Subcutaneous adipose tissue (tissue), 4 donors: ENCODE results near the gene BTBD2. TPM values are rescaled to one million over a fixed set of nuclear protein-coding genes. Genes with fewer than 3 reads are reported as not detected.

Experiments used
- total RNA-seq, 4 donors: library from RNA; depleted of rRNA; stranded (reverse); fragments of >200 nt; gene quantifications; one replicate each; pipeline ENCODE4 v1.1.0, GENCODE V29; 2016
- TF ChIP-seq, protein P1 (sequence below): fragments of 450-650 bp; IDR thresholded peaks from one replicate; pipeline ENCODE4 v1.5.1; 2016; ENCODE audit warnings: low read depth, mild to moderate bottlenecking, control low read depth, antibody characterized with exemption, moderate library complexity

BTBD2 gene
- 10 to 100 TPM; 39.6 to 76.5 (median 54.3) TPM for total RNA-seq

DNA sequence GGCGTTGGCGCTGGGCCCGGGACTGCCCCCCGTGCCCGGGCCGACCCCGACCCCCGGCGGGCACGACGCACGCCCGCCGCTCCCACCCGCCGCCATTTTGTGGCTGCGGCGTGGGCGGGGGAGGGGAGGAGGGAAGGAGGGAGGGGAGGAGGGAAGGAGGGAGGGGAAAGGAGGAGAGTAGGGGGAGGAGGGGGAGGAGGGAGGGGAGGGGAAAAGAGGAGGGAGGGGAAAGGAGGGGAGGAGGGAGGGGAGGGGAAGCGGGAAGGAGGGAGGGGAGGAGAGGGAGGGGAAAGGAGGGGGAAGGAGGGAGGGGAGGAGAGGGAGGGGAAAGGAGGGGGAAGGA is at the start of gene BTBD2:
TSS of gene BTBD2 (minus strand) at position 107 of the 343 bp plus-strand sequence. CDS start at position 96, 11 bp downstream.
- TF ChIP-seq, protein P1, sequence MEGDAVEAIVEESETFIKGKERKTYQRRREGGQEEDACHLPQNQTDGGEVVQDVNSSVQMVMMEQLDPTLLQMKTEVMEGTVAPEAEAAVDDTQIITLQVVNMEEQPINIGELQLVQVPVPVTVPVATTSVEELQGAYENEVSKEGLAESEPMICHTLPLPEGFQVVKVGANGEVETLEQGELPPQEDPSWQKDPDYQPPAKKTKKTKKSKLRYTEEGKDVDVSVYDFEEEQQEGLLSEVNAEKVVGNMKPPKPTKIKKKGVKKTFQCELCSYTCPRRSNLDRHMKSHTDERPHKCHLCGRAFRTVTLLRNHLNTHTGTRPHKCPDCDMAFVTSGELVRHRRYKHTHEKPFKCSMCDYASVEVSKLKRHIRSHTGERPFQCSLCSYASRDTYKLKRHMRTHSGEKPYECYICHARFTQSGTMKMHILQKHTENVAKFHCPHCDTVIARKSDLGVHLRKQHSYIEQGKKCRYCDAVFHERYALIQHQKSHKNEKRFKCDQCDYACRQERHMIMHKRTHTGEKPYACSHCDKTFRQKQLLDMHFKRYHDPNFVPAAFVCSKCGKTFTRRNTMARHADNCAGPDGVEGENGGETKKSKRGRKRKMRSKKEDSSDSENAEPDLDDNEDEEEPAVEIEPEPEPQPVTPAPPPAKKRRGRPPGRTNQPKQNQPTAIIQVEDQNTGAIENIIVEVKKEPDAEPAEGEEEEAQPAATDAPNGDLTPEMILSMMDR, result no peak

GRCh38 chr19:2064788-2065524 is 49.4 kb upstream of the BTBD2 start:
- TF ChIP-seq, protein P1, result no peak

- TF ChIP-seq, protein P1, result no peak
Measured at GRCh38 chr19:2064395-2064787, 48.9 kb upstream of the BTBD2 start.

DNA sequence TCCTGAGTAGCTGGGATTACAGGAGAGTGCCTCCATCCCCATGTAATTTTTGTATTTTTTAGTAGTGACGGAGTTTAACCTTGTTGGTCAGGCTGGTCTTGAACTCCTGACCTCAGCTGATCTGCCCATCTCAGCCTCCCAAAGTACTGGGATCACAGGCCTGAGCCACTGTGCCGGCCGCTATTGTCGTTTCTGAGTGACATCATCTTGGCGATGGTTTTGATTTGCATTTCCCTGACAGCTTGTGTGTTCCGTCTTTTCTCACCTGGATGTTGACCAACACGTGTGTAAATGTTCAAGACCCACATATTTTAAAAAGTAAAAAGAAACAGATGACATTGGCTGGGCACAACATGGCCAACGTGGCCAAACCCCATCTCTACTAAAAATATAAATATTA is 48.3 kb upstream of the BTBD2 start:
- TF ChIP-seq, protein P1, result no peak

- TF ChIP-seq, protein P1, result no peak
Measured at GRCh38 chr19:2062770-2063169, 47.3 kb upstream of the BTBD2 start.

- TF ChIP-seq, protein P1, result no peak
Measured at GRCh38 chr19:2062389-2062729, 46.8 kb upstream of the BTBD2 start.

DNA sequence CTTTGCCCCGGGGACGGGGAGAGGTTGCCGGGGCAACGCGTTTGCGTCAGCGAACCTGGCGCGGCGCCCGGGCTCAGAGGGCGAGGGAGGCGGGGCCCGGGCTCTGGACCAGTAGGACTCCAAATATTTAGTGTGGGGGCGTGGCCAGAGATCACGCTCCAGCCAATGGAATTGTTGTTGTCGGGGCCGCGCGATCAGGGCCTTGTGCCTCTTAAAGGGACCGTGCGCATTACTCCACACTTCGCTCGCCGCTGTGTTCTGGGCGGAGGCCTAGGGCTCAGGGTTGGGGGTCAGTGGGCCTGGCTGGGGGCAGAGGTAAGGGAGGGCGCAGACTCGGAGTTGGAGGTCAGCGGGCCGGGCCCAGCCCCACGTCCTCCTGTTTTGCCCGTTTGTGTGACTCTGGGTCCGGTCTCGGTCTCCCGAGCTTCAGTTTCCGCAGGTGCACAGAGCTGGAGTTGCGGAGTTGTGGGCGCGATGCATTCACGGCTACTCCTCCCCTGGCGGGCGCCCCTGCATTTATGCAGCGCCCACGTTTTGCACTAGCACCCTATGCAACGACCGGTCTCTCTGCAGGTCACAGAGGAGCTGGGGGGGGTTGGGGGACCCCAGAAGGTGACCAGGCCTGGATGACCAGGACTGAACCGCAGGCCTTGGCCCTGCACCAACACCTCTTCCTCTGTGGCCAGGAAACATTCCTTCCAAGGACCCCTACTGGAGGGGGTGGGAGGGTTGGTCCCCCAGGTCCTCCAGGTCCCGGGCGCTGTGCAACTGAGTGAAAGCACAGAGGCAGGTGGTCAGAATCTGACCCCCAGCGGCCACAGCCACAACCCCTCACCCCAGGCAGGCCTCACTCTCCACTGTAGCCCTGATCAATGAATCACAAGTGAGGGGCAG is 46.2 kb upstream of the BTBD2 start:
- TF ChIP-seq, protein P1, result no peak
